Activated T-cell treated with anti-CD3 and anti-CD28 coated beads for 24 hours (primary cell): ENCODE measurements around the gene LHPP.
A peak's percentile ranks its signal among the peaks of the same experiment; 100 is the strongest.

Source experiments
- DNase-seq: peaks from one replicate; pipeline ENCODE4 v3.0.0-alpha.2; 2020; ENCODE audit warnings: low read depth

The LHPP gene

DNA sequence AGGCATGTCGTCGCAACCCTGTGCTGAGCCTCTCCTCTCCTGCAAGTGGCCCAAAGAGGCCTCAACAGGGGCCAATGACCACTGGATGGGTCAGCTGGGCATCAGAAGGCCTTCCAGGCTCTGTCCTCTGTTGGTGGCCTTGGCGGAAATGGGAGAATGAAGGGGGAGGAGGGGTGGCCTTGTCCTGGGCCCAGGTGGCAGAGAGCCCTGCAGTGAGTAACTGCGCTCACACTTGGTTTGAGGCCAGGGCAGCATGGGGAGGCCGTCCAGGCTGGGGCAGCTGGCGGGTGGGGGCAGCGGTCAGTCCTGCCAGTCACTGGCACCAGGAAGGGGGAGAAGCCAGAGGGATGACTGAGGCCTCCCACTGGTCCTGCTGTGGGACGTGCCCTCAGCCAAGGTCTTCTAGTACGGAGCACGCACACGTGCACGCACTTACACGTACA is 59.8 kb downstream of the LHPP start:
- no peak for DNase-seq

DNA sequence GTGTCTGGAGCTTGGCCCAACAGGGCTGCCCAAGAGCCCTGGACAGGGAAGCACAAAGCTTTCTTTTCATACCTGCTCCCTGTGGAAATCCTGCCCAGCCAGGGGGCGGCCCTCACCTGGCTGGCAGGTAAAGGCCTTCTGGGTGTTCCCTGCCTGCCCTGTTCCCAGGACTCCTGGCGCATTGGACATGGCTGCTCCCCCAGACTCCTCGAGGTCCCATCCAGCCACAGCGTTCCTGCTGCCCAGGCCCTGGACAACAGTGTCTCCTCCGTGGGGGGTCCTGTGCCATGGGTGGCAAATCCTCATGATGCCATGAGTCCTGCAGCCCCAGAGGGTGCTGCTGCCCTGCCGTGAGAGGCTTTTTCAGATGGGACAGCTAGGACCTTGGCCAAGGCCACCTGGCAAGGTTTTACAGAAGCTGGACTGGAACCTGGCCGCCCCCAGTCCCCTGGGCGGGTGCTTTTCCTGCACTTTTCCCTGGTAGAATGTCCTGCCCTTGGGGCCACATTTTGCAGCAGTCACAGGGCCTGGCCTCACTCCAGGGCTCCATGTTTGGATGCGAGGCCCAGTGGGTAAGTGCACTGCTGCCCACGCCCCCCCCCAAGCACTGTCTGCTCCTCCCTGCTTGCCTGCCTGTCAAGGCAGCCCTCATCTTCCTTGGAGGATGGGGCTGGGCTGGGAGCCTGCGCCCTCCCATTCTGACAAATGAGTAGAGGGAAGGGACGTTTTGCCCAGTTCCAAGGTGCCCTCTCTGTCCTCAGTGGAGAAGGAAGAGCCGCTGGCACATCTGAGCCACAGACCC is 60.7 kb downstream of the LHPP start:
- DNase-seq = no peak

DNA sequence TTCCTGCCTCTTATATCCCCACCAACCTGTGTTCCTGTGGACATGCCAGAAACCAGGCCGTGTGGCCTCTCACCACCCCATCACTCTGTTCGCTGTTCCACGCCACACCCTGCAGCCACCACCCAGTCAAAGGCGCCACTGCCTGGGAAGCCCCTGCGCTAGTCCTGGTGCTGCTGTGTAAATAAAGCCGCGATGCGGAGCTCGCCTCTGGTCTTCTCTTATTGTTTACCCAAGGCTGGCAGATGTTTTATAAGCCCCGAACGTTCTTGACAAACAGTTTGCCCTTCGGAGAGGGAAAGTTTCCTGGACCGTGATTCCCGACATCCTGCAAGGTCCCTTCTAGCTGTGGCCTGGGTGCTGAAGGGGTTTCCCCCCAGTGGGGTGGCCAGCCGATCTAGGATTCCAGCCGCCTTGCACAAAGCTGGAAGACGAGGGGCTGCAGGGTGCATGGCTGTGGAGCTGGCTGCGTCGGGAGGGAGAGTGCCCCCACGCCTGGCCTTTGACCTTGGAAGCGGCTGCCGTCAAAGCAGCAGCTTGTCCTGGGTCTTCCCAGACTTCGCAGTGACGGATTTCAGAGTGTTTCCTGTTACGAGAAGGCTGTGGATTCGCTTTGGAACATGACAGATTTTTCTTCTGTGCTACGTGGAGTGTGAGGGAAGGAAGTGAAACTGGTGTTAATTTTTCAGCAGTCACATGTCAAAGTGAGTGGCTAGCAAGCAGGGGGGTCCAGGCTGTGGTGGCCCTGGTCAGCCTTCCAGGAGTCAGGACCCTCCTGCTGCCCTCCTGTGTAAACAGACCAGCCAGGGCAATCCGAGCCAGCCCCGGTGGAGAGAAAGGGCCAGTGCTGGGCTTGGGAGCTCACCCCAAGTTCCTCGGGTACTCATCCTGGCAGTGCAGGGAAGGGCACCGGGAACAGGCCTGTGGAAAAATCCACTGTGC is 61.6 kb downstream of the LHPP start:
- no peak for DNase-seq

DNA sequence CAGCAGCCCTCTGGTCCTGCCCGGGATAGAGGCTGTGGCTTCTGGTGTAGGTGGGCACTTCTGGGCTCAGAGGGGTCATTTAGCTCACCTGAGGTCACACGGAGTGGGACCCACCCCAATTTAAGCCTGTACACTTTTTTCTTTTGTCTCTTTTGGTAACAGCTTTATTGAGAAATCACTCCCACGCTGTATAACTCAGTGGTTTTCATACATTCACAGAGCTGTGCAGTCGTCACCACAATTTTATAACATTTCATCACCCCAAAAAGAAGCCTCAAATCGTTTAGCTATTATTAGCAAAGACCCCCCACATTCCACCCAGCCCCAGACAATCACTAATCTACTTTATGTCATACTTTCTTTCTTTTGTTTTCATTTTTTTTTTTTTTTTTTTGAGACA is 62.3 kb downstream of the LHPP start:
- no peak for DNase-seq

DNA sequence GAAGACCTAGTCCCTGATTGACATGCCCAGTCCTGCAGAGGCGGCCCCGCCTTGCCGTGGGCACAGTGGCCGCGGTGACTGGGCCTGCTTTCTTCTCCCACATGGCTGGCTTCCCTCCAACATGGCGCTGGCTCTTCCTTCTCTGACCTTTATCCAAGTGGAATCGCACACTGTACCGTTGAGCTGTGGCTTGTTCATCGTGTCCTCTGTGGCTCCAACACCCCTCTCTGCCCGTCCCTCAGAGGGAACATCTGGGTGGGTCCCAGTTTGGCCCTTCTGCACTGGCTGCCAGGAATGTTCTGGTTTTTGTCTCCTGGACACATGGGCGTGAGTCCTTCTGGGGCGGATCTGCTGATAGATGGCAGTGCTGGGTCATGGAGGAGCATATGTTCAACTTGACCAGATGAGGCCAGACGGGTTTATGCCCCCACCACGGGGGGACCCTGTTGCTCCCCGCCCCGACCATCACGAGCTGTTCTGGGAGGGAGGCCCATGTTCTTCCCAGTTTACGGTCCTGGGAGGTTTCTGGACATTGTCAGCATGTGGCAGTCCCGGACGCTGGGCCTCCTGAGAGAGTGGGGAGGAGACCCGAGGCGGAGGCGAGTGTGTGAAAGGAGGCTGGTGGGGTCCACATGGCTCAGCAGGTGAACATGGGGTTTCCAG is 63.5 kb downstream of the LHPP start:
- no peak for DNase-seq

DNA sequence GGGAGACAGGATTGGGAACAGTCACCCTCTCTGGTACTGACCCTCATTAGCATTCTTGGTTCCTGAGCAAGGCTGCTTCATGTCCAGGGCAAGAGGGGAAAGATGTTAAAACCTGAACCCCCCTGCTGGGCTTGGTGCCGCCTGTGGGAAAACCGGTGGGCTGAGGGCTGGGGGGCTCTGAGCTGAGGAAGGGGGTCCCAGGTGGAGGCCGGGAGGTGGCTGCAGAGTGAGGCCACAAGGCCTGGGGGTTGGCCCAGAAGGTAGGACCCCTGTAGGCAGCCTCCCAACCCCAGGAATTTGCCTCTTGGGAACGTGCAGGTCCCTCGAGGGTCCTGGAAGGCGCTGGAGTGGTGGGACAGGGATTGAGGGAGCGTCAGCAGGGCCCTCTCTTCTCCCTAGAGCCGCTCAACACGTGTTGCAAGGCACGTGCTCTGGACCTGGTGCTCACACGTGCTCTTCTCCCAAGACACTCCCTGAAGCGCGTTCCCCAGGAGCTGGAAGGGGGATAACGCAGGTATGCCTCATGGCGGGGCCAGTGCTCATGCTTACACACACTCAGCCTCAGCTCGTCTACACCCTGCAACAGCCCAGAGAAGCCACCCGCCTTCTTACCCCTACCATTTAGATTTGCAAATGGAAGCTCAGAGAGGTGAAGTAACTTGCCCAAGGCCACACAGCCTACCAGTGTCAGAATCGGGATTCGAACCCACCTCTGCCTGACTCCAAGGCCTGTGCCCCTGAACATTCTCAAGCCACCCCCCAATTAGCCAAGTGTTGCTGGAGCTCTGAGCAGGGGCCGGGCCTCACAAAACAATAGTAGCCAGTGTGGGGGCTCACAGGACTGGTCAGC is 64.4 kb downstream of the LHPP start:
- DNase-seq = no peak

DNA sequence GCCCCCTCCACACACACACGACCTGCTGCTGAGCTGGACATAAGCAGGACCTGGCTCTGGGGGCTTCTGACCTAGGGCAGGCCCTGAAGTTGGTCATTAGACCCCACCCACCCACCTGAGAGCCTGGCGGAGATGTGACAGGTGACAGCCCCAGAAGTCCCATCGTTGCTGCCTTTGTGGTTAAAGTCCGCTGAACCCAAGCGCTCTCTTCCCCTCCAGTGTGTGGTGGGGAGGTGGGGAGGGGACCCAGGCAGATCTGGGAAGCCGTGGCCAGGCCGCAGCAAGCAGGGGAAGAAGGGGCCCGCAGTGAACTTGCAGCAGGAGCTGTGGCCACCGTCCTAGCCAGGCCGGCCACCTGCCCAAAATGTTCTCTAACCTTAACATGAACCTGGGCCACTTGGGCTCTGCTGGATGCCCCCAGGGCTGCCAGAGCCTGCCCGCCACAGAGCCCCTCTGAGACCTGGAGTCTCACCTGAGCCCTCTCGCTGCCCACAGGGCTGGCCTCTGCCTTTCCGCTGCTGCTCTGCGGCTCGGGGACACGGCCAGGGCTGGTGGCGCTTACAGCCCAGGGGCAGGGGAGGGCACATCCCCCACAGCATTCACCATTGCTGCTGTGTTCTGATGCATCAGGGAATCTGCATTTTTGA is 65.1 kb downstream of the LHPP start:
- DNase-seq = no peak

DNA sequence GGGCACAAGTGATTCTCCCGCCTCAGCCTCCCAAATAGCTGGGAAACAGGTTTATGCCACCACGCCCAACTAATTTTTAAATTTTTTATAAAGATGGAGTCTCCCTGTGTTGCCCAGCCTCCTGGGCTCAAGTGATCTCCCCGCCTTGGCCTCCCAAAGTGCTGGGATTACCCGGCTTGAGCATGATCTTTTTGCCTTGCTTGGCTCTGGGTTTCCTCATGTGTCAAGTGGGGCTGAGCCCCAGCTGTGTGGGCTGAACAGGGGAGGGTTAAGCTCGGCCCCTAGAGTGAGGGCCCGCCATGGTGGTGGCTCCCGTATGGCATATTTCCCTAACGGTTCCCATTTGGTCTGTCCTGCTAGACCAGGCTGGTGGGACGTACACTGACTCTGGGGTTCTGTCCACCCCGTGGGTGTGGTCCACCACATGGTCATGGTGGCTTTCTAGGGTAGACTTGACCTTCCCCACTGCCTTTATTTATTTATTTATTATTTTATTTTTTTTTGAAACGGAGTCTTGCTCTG is 66.3 kb downstream of the LHPP start:
- no peak for DNase-seq

DNA sequence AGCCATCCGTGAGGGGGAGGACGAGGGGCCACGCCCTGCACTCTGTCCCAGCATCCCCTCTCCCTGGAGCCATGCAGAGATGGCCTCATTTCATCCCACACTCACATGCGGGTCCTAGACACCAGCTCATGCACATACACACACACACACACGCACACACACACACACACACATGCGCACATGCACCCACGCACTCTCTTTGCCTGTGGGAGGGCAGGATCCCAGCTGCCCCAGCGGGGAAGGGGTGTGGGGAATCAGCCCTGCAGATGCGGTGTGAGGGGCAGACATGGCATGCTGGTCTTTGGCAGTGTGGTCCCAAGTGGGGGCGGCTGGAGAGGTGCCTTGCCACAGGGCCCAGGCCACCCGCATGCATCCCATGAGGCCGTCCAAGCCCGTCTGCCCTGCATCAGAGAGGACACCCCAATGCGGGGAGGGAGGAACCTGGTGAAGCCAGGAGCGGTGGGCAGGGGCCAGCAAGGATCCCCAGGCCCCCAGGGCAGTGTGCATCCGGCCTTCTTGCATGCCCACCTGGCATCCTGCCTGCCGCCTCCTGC is 68.1 kb downstream of the LHPP start:
- no peak for DNase-seq

DNA sequence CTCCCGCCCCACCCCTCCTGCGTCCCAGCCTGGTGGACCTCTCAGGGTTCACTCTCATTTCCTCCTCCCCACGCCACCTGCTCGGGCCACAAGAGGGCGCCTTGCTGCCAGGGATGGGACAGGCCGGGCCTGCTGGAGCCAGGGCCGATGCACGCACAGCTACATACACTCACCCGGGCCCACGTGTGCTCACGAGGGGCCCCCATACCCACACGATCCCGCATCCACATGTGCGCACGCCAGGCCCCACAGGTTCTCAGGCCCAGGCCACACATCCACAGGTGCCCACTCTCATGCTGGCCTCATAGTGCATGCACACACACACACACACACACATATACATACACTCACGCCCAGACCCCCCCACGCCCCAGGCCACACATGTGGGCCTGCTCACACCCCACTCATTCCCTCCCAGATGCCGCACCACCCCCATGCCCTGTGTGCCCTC is 68.6 kb downstream of the LHPP start:
- peak; percentile 82 for DNase-seq

DNA sequence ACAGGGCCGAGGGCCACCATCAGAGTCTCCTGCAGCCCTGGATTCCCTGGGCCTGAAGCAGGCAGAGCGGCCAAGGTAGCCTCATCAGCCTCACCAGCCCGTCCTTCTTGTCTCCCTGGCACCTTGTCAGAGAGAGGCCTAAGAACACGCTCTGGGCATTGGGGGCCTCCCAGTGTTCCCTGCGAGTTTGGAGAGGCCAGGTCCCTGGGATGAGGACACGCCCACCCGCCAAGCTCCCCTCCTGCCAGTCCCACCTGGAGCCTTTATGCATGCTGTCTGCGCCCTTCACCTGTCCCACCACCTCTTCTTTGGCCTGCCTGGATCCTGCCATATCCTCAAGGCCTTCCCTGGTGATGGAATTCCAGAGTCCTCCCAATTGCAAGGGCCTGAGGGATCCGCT is 69.2 kb downstream of the LHPP start:
- no peak for DNase-seq

DNA sequence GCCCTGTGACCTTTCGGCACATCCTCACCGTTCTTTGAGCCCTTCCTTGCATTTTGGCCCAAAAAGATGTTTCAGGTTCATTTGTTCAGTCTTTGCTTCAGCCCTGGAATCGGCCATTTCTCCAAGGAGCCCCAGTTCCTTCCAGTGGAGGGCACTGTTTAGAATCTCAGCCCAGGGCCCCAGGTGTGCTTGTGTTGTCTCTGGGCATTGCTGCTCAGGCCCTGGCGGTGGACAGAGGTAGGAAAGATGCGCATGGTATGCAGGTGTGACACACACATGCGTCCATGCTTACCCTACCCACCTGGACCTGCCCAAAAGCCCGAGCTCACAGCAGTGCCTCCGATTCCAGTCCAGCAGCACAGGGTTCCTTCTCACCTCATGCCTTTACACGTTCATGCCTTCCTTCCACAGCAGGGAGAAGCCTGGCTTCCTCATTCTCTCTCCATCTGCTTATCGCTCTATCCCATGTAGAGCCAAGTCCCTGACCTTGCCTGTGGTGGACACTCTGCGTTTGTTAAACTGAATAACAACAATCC is 70.6 kb downstream of the LHPP start:
- DNase-seq = no peak

DNA sequence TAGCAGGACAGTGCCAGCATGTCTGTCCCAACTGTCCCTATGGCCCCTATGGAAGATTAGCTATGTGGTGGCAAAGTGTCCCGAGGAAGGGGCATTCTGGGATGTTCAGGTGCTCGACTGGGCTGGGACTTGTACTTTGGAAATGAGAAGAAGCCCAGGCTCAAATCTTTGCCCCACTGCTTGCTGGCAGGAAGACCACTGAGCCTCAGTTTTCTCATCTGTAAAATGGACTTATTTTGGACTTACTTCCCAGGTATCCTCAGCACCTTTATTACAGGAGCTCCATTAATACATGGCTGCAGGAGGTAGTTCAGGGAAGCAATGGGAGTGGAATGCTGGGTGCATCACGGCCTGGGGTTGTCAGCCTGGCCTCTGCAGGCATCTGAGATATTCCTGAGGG is 71.2 kb downstream of the LHPP start:
- no peak for DNase-seq

DNA sequence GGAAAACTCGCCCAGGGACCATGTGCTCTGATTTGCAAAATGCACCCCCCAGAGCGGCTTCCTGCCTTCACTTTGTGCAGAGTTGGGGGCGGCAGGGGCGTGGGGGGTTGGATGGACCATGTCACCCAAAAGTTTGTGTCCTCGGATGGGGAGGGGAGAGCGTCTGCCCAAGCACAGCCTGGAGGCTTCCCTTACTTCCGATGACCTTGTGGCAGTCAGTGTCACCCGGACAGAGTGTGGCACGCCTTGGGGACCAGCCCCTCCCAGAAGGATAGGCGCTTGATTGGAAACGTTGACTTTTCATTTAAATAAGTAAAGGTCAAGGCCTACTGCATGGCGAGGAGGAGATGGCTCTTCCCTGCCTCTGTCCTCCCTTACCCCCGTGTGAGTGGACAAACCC is 71.6 kb downstream of the LHPP start:
- no peak for DNase-seq

DNA sequence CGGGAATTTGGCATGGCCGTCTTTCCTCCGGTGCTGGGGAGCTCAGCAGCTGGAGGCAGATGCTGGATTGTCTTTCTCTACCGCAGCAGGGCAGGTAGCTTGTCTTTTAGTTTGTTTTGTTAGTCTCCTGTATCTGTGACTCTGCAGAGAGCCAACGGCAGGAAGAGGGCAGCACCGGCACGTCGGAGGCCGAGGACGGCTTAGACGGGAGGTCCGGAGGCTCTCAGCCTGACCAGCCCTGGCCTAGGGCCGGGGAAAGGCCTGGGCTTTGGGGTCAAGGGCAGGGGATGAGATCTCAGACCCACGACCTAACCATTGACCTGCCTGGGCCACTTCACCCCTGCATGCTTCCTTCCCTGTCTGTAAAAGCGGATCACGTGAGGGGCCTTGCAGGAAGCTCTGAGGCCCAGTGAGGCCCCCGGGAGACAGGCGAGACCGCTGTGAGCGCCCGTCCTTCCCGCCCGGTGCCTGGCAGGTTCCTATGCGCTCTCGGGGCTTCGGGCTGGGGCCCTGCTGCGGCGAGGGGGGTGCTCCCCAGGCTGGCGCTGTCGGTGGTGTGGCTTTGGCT is 72.7 kb downstream of the LHPP start:
- DNase-seq = no peak

DNA sequence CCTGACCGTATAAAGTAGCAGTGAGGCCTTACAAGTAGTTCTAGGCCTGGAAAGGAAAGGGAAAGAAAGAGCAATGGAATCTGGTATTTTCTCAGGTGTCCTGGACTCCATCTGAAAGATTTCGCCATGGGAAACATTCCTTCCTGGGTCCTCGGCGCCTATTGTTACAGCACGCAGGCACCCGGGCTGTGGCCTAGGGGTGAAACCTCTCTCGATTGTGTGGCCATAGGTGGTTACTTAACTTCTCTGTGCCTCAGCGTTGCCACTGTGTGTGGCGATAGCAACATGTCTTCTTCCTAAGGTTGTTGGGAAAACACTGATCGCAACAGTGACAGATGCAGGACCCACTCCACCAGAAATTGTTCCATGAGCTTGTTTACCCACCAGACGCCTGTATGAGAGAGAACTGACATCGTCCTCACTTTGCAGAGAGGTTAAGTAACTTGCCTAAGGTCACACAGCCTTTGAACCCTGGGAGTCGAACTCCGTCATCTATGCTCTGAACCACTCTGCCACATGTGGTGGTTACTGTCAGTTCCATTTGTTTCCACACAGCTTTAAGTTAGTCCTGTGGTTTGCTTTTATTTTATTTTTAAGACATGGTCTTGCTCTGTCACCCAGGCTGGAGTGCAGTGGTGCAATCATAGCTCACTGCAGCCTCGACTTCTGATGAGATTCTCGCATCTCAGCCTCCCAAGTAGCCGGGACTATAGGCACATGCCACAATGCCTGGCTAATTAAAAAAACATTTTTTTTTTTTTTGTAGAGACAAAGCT is 73.4 kb downstream of the LHPP start:
- no peak for DNase-seq

DNA sequence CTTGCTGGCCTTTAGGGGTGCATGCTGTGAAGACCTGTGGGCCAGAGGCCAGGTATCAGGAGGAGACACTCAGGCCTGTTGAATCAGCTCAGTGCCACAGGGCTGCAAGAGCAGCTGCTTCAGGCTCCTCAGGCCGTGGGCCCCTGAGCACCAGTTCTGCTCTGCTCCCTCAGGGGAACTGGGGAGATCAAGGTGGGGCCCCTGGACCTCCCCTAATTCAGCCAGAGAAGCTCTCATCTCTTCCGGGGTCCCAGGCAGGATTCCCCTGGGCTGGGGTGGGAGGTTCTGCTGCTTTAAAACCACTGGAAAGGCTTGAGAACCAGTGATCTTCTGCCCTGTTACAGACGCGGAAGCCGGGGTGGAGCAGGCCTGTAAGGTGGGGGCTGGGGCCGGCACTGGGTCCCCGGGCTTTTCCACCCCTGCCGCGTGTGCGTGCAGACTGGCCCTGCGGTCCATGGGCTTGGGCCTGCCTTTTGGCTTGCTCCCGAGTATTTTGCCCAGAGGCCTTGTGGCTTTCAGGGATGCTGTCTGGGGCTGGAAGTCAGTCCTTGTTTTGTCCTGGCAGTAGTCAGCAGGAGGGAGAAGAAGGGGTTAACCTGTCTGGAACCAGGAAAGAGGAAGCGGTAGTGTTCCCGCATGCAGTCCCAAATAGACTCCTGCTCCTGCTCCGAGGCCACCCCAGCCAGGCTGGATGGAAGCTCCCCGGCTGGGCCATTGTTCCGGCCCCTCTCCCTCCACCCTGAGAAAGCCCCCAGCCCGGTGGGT is 74.3 kb downstream of the LHPP start:
- DNase-seq = no peak

DNA sequence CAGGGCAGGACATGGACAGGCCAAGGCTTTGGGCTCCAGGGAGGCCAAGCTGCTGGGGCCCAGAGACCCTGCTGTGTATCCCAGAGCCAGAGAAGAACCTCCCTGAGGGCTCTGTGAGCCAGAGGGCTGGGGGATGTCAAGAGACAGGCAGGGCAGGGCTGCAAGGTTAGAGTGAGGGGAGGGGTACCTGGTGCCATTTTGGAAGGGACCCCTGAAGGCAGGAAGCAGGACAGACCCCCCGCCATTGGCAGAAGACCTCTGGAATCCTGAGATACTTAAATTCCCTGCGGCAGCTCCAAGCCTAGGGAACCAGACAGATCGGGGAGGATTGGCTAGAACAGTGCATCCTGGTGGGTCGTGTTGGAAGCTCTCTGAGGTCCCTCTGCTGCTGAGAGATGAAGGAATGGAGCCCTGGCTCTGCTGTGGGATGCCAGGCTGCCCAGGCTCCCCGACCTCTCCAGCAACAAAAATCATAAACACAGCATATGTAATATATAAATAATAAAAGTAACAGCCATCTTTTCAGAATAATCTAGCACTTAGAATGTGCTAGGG is 75.0 kb downstream of the LHPP start:
- DNase-seq = no peak
